HepG2 (cell line): Measurements from ENCODE around the gene PWP1. TPM values are rescaled to one million over a fixed set of nuclear protein-coding genes. Genes with fewer than 3 reads are reported as not detected.

Source experiments
- AGO1 ChIP-seq: fragments of 200-400 bp; formaldehyde crosslinking; IDR thresholded peaks from 2 replicates; pipeline ENCODE4 v1.6.1; 2017; ENCODE audit warnings: mild to moderate bottlenecking, low read depth, low read length, moderate library complexity; ENCODE audit not compliant: poor library complexity, severe bottlenecking
- ARID4A ChIP-seq: sonication (generic); formaldehyde crosslinking; IDR thresholded peaks from 2 replicates; pipeline ENCODE4 v1.5.0; 2020; ENCODE audit warnings: mild to moderate bottlenecking, missing genetic modification reagents, borderline replicate concordance
- CEBPB ChIP-seq: IDR thresholded peaks from 2 replicates; pipeline ENCODE4 v1.6.1; 2011; ENCODE audit warnings: low read depth, low read length, improper control_type of control experiment, borderline replicate concordance
- CHD2 ChIP-seq: IDR thresholded peaks from 2 replicates; pipeline ENCODE4 v1.6.1; 2011; ENCODE audit warnings: low read depth, low read length, improper control_type of control experiment
- FOXO1 ChIP-seq: sonication (generic); formaldehyde crosslinking; IDR thresholded peaks from 2 replicates; pipeline ENCODE4 v1.4.0; 2020; ENCODE audit warnings: missing genetic modification reagents
- HIC2 ChIP-seq: sonication (generic); formaldehyde crosslinking; IDR thresholded peaks from 2 replicates; pipeline ENCODE4 v1.9.0; 2022; ENCODE audit warnings: low read depth, missing genetic modification reagents
- KLF9 ChIP-seq: IDR thresholded peaks from 2 replicates; pipeline ENCODE4 v1.6.1; 2016; ENCODE audit warnings: low read depth
- MED13 ChIP-seq: sonication (generic); formaldehyde crosslinking; IDR thresholded peaks from 2 replicates; pipeline ENCODE4 v1.5.0; 2020; ENCODE audit warnings: missing genetic modification reagents
- NCOR1 ChIP-seq: fragments of 200-600 bp; sonication (generic); IDR thresholded peaks from 2 replicates; pipeline ENCODE4 v1.7.0; 2017; ENCODE audit warnings: antibody characterized with exemption, low read length, borderline replicate concordance
- PTBP1 ChIP-seq: fragments of 200-400 bp; formaldehyde crosslinking; IDR thresholded peaks from 2 replicates; pipeline ENCODE4 v1.6.1; 2018; ENCODE audit warnings: low read length, low read depth; ENCODE audit not compliant: poor library complexity, severe bottlenecking
- RARA ChIP-seq: IDR thresholded peaks from 2 replicates; pipeline ENCODE4 v1.6.1; 2016; ENCODE audit warnings: missing genetic modification reagents, missing compliant biosample characterization
- RCOR2 ChIP-seq: IDR thresholded peaks from 2 replicates; pipeline ENCODE4 v1.6.1; 2016; ENCODE audit warnings: missing biosample characterization, missing genetic modification reagents
- REL ChIP-seq: sonication (generic); formaldehyde crosslinking; conservative IDR thresholded peaks from 2 replicates; pipeline ENCODE4 v1.8.0; 2022; ENCODE audit warnings: mild to moderate bottlenecking, missing genetic modification reagents, moderate library complexity
- SMAD3 ChIP-seq: sonication (generic); formaldehyde crosslinking; IDR thresholded peaks from 2 replicates; pipeline ENCODE4 v1.4.0; 2020; ENCODE audit warnings: missing genetic modification reagents
- SNAPC5 ChIP-seq: sonication (generic); formaldehyde crosslinking; IDR thresholded peaks from 2 replicates; pipeline ENCODE4 v1.8.1; 2023; ENCODE audit warnings: mild to moderate bottlenecking, missing genetic modification reagents, borderline replicate concordance
- SUZ12 ChIP-seq: fragments of 150-350 bp; IDR thresholded peaks from 2 replicates; pipeline ENCODE4 v1.6.1; 2014; ENCODE audit warnings: low read depth, low read length
- TAF15 ChIP-seq: fragments of 200-400 bp; formaldehyde crosslinking; IDR thresholded peaks from one replicate; pipeline ENCODE4 v1.6.1; 2018; ENCODE audit warnings: mild to moderate bottlenecking, low read depth, low read length; ENCODE audit not compliant: poor library complexity, severe bottlenecking
- TP53 ChIP-seq: sonication (generic); formaldehyde crosslinking; conservative IDR thresholded peaks from 2 replicates; pipeline ENCODE4 v1.4.0; 2020; ENCODE audit warnings: missing genetic modification reagents
- ZNF101 ChIP-seq: sonication (generic); formaldehyde crosslinking; IDR thresholded peaks from 2 replicates; pipeline ENCODE4 v1.4.0; 2020; ENCODE audit warnings: mild to moderate bottlenecking, low read depth, missing genetic modification reagents, borderline replicate concordance
- ZNF296 ChIP-seq: sonication (generic); formaldehyde crosslinking; conservative IDR thresholded peaks from 2 replicates; pipeline ENCODE4 v1.5.0; 2020; ENCODE audit warnings: mild to moderate bottlenecking, missing genetic modification reagents
- ZNF414 ChIP-seq: sonication (generic); formaldehyde crosslinking; IDR thresholded peaks from 2 replicates; pipeline ENCODE4 v1.5.0; 2020; ENCODE audit warnings: missing genetic modification reagents
- ZNF703 ChIP-seq: sonication (generic); formaldehyde crosslinking; IDR thresholded peaks from 2 replicates; pipeline ENCODE4 v1.5.1; 2020; ENCODE audit warnings: missing genetic modification reagents, mild to moderate bottlenecking, moderate library complexity, borderline replicate concordance
- ZSCAN25 ChIP-seq: sonication (generic); formaldehyde crosslinking; IDR thresholded peaks from 2 replicates; pipeline ENCODE4 v1.8.0; 2022; ENCODE audit warnings: mild to moderate bottlenecking, missing genetic modification reagents
- polyA plus RNA-seq, 8 experiments: library from polyadenylated mRNA; depleted of rRNA in 3 of 8; stranded (reverse) in 7 of 8; unstranded in 1 of 8; fragments of >200 nt; fragmentation: Illumina TruSeq in 4 of 8; extraction: Trizol in 4 of 8; gene quantifications; 2 replicates each; pipeline versions ENCODE4 v1.2.1 to v1.2.3, GENCODE V29; 2011 to 2016; ENCODE audit warnings: low read depth in 4 of 8, missing spikeins in 1 of 8, mixed read lengths in 1 of 8; ENCODE audit not compliant: insufficient read depth in 1 of 8
- total RNA-seq, 5 experiments: library from RNA; depleted of rRNA; stranded (reverse); fragments of >200 nt; fragmentation: Illumina TruSeq; extraction: Trizol; gene quantifications; 2 replicates each; pipeline ENCODE4 v1.2.3, GENCODE V29; 2016; ENCODE audit warnings: low read depth in 1 of 5

PWP1 gene
- total and polyA plus RNA-seq, 2 of the 13 experiments (the other 11 are each of a cell fraction or from before 2014, with no cell fraction given) = 65.9 to 70.2 TPM

GRCh38 chr12:107681836-107682820 lies 3.5 kb upstream of the PWP1 start (continued):
- TF ChIP-seq AGO1 (no peak), NCOR1 (no peak), HIC2 (CRISPR knock-in tag) (no peak), ZNF101 (CRISPR knock-in tag) (no peak), FOXO1 (CRISPR knock-in tag) (no peak), ZNF414 (CRISPR knock-in tag) (no peak), SNAPC5 (no peak), CEBPB (no peak), SMAD3 (CRISPR knock-in tag) (no peak; the same call in 1 of the 2 replicates), RARA (CRISPR knock-in tag) (peak; percentile 28; the same call in 1 of the 2 replicates), CHD2 (0 out of 2 replicates have a peak, but pooled peaks have one; percentile 33), MED13 (no peak), ZNF296 (CRISPR knock-in tag) (no peak), PTBP1 (no peak), ZSCAN25 (CRISPR knock-in tag) (peak; percentile 65; the same call in 1 of the 2 replicates), REL (no peak), KLF9 (CRISPR knock-in tag) (0 out of 2 replicates have a peak, but pooled peaks have one; percentile 61), TAF15 (no peak), ARID4A (CRISPR knock-in tag) (peak; percentile 67), RCOR2 (CRISPR knock-in tag) (no peak), TP53 (CRISPR knock-in tag) (no peak; the same call in 1 of the 2 replicates), ZNF703 (CRISPR knock-in tag) (no peak), SUZ12 (no peak)
